GOT3 (cell line): ENCODE results near the gene CELF4.

Experiments used
- DNase-seq: peaks from one replicate; lab custom pipeline; 2025; ENCODE audit warnings: mixed read lengths; lab: John Stamatoyannopoulos, UW

The CELF4 gene

GRCh38 chr18:37315935-37316334 lies 249.7 kb downstream of the CELF4 start:
- DNase-seq = no peak

- DNase-seq = no peak
Observed at GRCh38 chr18:37314534-37314933, 251.1 kb downstream of the CELF4 start.

- no peak for DNase-seq
Observed at GRCh38 chr18:37313624-37314023, 252.0 kb downstream of the CELF4 start.

- DNase-seq = no peak
Observed at GRCh38 chr18:37309861-37310260, 255.7 kb downstream of the CELF4 start.

GRCh38 chr18:37309059-37309458 lies 256.5 kb downstream of the CELF4 start:
- DNase-seq = no peak

GRCh38 chr18:37307181-37307580 lies 258.4 kb downstream of the CELF4 start:
- no peak for DNase-seq

- DNase-seq = no peak
Observed at GRCh38 chr18:37306432-37306831, 259.2 kb downstream of the CELF4 start.

GRCh38 chr18:37305066-37305465 lies 260.5 kb downstream of the CELF4 start:
- no peak for DNase-seq

- DNase-seq = no peak
Observed at GRCh38 chr18:37304012-37304680, 261.5 kb downstream of the CELF4 start.

GRCh38 chr18:37303009-37303408 lies 262.6 kb downstream of the CELF4 start:
- no peak for DNase-seq

GRCh38 chr18:37302519-37302918 lies 263.1 kb downstream of the CELF4 start:
- no peak for DNase-seq

- peak; percentile 23 for DNase-seq
Observed at GRCh38 chr18:37299471-37300304, 265.9 kb downstream of the CELF4 start.

- DNase-seq = no peak
Observed at GRCh38 chr18:37298816-37299215, 266.8 kb downstream of the CELF4 start.

- DNase-seq = no peak
Observed at GRCh38 chr18:37297106-37297505, 268.5 kb downstream of the CELF4 start.

GRCh38 chr18:37294951-37295350 lies 270.6 kb downstream of the CELF4 start:
- DNase-seq = no peak

- no peak for DNase-seq
Observed at GRCh38 chr18:37293359-37293758, 272.2 kb downstream of the CELF4 start.

GRCh38 chr18:37289423-37289822 lies 276.2 kb downstream of the CELF4 start:
- DNase-seq = no peak

- DNase-seq = no peak
Observed at GRCh38 chr18:37287601-37288000, 278.0 kb downstream of the CELF4 start.

GRCh38 chr18:37286801-37287200 lies 278.8 kb downstream of the CELF4 start:
- DNase-seq = no peak

- no peak for DNase-seq
Observed at GRCh38 chr18:37285825-37286224, 279.8 kb downstream of the CELF4 start.

- DNase-seq = no peak
Observed at GRCh38 chr18:37284260-37284659, 281.3 kb downstream of the CELF4 start.

GRCh38 chr18:37282386-37283037 lies 283.1 kb downstream of the CELF4 start:
- no peak for DNase-seq
